Fibroblast of skin of scalp (primary cell): Measurements from ENCODE around the gene STARD10.
A peak's percentile ranks its signal among the peaks of the same experiment; 100 is the strongest.
"Not testable (repeated sequence)": the region's sequence is repeated elsewhere in the genome, so short reads cannot be mapped to it uniquely, and the experiment has no call there.

Experiments used
- DNase-seq: peaks from one replicate; pipeline ENCODE4 v3.0.0-alpha.2; 2013

STARD10 gene

GRCh38 chr11:72806378-72806777, 12.5 kb upstream of the STARD10 start:
- DNase-seq = not testable (repeated sequence)

GRCh38 chr11:72805216-72805615, 11.4 kb upstream of the STARD10 start:
- no peak for DNase-seq

GRCh38 chr11:72802822-72803221, 9.0 kb upstream of the STARD10 start:
- DNase-seq = no peak

GRCh38 chr11:72799441-72799840, 5.6 kb upstream of the STARD10 start:
- DNase-seq = no peak

- DNase-seq = no peak
These were observed 4.5 kb upstream of the STARD10 start for GRCh38 chr11:72798361-72798760.

- DNase-seq = no peak
These were observed 797 bp downstream of the STARD10 start for GRCh38 chr11:72793076-72793424.

GRCh38 chr11:72792437-72793021, 1.3 kb downstream of the STARD10 start:
- DNase-seq = no peak

- not testable (repeated sequence) for DNase-seq
These were observed 2.6 kb downstream of the STARD10 start for GRCh38 chr11:72791228-72791627.

GRCh38 chr11:72789493-72790131, 4.2 kb downstream of the STARD10 start:
- DNase-seq = peak; percentile 93

GRCh38 chr11:72788241-72788640, 5.6 kb downstream of the STARD10 start:
- no peak for DNase-seq

- no peak for DNase-seq
These were observed 6.4 kb downstream of the STARD10 start for GRCh38 chr11:72787216-72788104.

GRCh38 chr11:72786305-72787215, 7.3 kb downstream of the STARD10 start:
- no peak for DNase-seq

GRCh38 chr11:72784662-72785061, 9.2 kb downstream of the STARD10 start:
- DNase-seq = no peak

- DNase-seq = no peak
These were observed 10.5 kb downstream of the STARD10 start for GRCh38 chr11:72783144-72783905.

GRCh38 chr11:72782081-72782920, 11.5 kb downstream of the STARD10 start:
- no peak for DNase-seq

GRCh38 chr11:72781313-72782080, 12.3 kb downstream of the STARD10 start:
- DNase-seq = peak; percentile 29

- DNase-seq = no peak
These were observed 12.9 kb downstream of the STARD10 start for GRCh38 chr11:72781063-72781312.

- DNase-seq = no peak
These were observed 13.4 kb downstream of the STARD10 start for GRCh38 chr11:72780296-72781062.

GRCh38 chr11:72779495-72780128, 14.2 kb downstream of the STARD10 start:
- no peak for DNase-seq
